ENCODE data around the gene CLASP1. TPM values are rescaled to one million over a fixed set of nuclear protein-coding genes. Genes with fewer than 3 reads are reported as not detected.

CLASP1 gene
- total RNA-seq, 1 experiment from 2014 or later, result 46.1 TPM

GRCh38 chr2:121690095-121690494, 40.8 kb upstream of the CLASP1 start:
- TF ChIP-seq CTCF (IDR thresholded peaks at IDR 0.05; ENCODE audit: insufficient read depth in 1 of 2, low read depth in 1 of 2, low read length in 1 of 2, severe bottlenecking in 1 of 2, unreplicated experiment in 1 of 2), result no peak
- no TSS peak for BruUV-seq (replicated peaks)
- CTCF ChIA-PET, result interaction anchor here (1.3 kb wide), 1 partner anchor 18 kb away, joined by 9 read pairs; no protein-coding TSS in a partner anchor
- Histone ChIP-seq H3K9me3 (no peaks in the 10 kb centered on the region), H3K4me3 (ENCODE audit: low read depth, low read length) (no peak overlapping the region), H3K27me3 (replicated peaks; ENCODE audit: control insufficient read depth, insufficient read depth, low read length) (no peaks in the 10 kb centered on the region), H3K36me3 (ENCODE audit: control insufficient read depth, insufficient read depth, low read length) (no peaks in the 10 kb centered on the region), H3K4me1 (no peaks in the 10 kb centered on the region)
- Mint-ChIP-seq H3K27me3 (ENCODE audit: insufficient read depth, unreplicated experiment) (no peaks in the 10 kb centered on the region), H3K4me3 (ENCODE audit: unreplicated experiment) (no peak overlapping the region), H3K4me1 (ENCODE audit: low read depth, unreplicated experiment) (no peaks in the 10 kb centered on the region), H3K27ac (ENCODE audit: unreplicated experiment) (no peak overlapping the region), H3K9me3 (ENCODE audit: unreplicated experiment) (no peaks in the 10 kb centered on the region), H3K36me3 (ENCODE audit: insufficient read depth, unreplicated experiment) (peaks cover 5% of the 10 kb centered on the region)
- POLR2A ChIA-PET, result no interaction called here
- intact Hi-C loops (cut with micrococcal nuclease; ENCODE audit: unreplicated experiment), result no loop called here
- no peak for DNase-seq

GRCh38 chr2:121689356-121689755, 40.1 kb upstream of the CLASP1 start:
- CTCF ChIA-PET, result interaction anchor here (0.9 to 1.3 kb wide), 2 partner anchors 10 to 18 kb away, joined by 7 to 9 read pairs; no protein-coding TSS in a partner anchor
- POLR2A ChIA-PET, result no interaction called here

GRCh38 chr2:121688820-121689219, 39.6 kb upstream of the CLASP1 start:
- H3K9me3 Mint-ChIP-seq (ENCODE audit: unreplicated experiment), result peaks cover 9% of the 10 kb centered on the region
- intact Hi-C loops (cut with micrococcal nuclease; ENCODE audit: unreplicated experiment), result no loop called here
- H3K4me1 Mint-ChIP-seq (ENCODE audit: low read depth, unreplicated experiment), result no peaks in the 10 kb centered on the region
- no TSS peak for BruUV-seq (replicated peaks)
- Histone ChIP-seq H3K36me3 (ENCODE audit: control insufficient read depth, insufficient read depth, low read length) (no peaks in the 10 kb centered on the region), H3K27me3 (replicated peaks; ENCODE audit: control insufficient read depth, insufficient read depth, low read length) (no peaks in the 10 kb centered on the region), H3K4me3 (ENCODE audit: low read depth, low read length) (no peak overlapping the region), H3K9me3 (no peaks in the 10 kb centered on the region; the same call in 1 of the 2 replicates), H3K4me1 (no peaks in the 10 kb centered on the region)
- TF ChIP-seq CTCF (IDR thresholded peaks at IDR 0.05; ENCODE audit: insufficient read depth in 1 of 2, low read depth in 1 of 2, low read length in 1 of 2, severe bottlenecking in 1 of 2, unreplicated experiment in 1 of 2), result no peak
- no peak for DNase-seq
- POLR2A ChIA-PET, result no interaction called here
- H3K27me3 Mint-ChIP-seq (ENCODE audit: insufficient read depth, unreplicated experiment), result no peaks in the 10 kb centered on the region
- no peak overlapping the region for H3K27ac Mint-ChIP-seq (ENCODE audit: unreplicated experiment)
- H3K4me3 Mint-ChIP-seq (ENCODE audit: unreplicated experiment), result no peak overlapping the region
- H3K36me3 Mint-ChIP-seq (ENCODE audit: insufficient read depth, unreplicated experiment), result peaks cover 5% of the 10 kb centered on the region
- CTCF ChIA-PET, result interaction anchor here (0.9 to 1.3 kb wide), 2 partner anchors 10 to 19 kb away, joined by 7 to 9 read pairs; no protein-coding TSS in a partner anchor

More at GRCh38 chr2:121689356-121689755, 40.1 kb upstream of the CLASP1 start:
- Mint-ChIP-seq H3K36me3 (ENCODE audit: insufficient read depth, unreplicated experiment) (peaks cover 5% of the 10 kb centered on the region), H3K4me3 (ENCODE audit: unreplicated experiment) (no peak overlapping the region), H3K4me1 (ENCODE audit: low read depth, unreplicated experiment) (no peaks in the 10 kb centered on the region), H3K27me3 (ENCODE audit: insufficient read depth, unreplicated experiment) (no peaks in the 10 kb centered on the region), H3K9me3 (ENCODE audit: unreplicated experiment) (peaks cover 4% of the 10 kb centered on the region), H3K27ac (ENCODE audit: unreplicated experiment) (no peak overlapping the region)
- peak in 1 of 2 experiments; percentile 56 for DNase-seq
- Histone ChIP-seq H3K36me3 (ENCODE audit: control insufficient read depth, insufficient read depth, low read length) (no peaks in the 10 kb centered on the region), H3K9me3 (no peaks in the 10 kb centered on the region), H3K4me3 (ENCODE audit: low read depth, low read length) (no peak overlapping the region), H3K27me3 (replicated peaks; ENCODE audit: control insufficient read depth, insufficient read depth, low read length) (no peaks in the 10 kb centered on the region), H3K4me1 (no peaks in the 10 kb centered on the region)
- no TSS peak for BruUV-seq (replicated peaks)
- peak; percentile 52 to 53 for TF ChIP-seq CTCF (IDR thresholded peaks at IDR 0.05; ENCODE audit: insufficient read depth in 1 of 2, low read depth in 1 of 2, low read length in 1 of 2, severe bottlenecking in 1 of 2, unreplicated experiment in 1 of 2)
- intact Hi-C loops (cut with micrococcal nuclease; ENCODE audit: unreplicated experiment), result no loop called here
